Activated CD8-positive, alpha-beta memory T cell treated with anti-CD3 and anti-CD28 coated beads for 48 hours (primary cell): ENCODE data around the gene FES.
"Not testable (repeated sequence)": the region's sequence is repeated elsewhere in the genome, so short reads cannot be mapped to it uniquely, and the experiment has no call there.

Experiments used
- DNase-seq, 3 experiments: peaks; one replicate each; pipeline ENCODE4 v3.0.0-alpha.2; 2020; ENCODE audit warnings: low read depth in 2 of 3, low spot score in 2 of 3

Gene FES

DNA sequence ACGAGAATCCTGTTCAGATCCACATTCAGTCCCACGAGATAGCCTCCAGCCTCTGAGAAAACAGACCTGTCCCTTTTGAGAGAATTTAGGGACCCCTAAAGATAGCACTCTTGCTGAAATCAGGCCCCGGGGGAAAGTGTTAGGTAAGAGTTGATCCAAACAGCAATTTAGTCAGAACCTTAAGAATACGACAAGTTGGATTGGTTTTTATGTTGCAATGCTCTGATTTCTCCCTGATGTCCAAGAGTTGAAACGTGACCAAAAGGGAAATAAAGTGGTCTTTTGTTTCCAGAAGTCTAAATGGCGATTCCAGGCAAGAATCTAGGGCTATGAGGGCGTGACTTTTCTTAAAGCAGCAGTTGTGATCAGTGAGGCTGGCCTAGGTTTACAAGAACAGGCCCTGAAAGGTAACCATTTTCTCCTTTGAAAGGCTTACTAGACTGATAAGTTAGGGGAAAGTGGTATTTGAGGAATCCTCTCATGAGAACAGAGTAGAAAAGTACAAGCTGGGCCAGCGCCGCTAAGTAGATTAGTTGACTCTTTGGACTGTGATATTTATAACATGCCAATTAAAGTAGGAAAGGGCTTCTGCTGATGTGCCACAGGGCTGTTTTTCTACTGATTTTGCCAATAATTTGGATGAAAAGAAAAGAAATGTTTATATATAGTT is 23.7 kb downstream of the FES start:
- no peak for DNase-seq

- DNase-seq: not testable (repeated sequence)
Measured at GRCh38 chr15:90909449-90909848, 25.1 kb downstream of the FES start.

DNA sequence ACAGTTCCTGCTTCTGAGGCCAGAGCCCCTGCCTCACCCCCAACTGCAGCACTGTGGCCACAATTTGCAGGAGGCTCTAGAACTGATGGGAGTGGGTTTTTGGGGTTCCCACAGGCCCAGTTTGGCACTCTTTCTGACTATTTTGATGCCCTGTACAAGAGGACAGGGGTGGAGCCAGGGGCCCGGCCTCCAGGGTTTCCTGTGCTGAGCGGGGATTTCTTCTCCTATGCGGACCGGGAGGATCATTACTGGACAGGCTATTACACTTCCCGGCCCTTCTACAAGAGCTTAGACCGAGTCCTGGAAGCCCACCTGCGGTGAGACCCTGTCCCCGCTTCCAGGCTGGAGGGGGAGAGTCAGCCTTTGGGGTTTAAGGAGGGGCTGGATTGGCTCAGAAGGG is 25.7 kb downstream of the FES start:
- DNase-seq: no peak

DNA sequence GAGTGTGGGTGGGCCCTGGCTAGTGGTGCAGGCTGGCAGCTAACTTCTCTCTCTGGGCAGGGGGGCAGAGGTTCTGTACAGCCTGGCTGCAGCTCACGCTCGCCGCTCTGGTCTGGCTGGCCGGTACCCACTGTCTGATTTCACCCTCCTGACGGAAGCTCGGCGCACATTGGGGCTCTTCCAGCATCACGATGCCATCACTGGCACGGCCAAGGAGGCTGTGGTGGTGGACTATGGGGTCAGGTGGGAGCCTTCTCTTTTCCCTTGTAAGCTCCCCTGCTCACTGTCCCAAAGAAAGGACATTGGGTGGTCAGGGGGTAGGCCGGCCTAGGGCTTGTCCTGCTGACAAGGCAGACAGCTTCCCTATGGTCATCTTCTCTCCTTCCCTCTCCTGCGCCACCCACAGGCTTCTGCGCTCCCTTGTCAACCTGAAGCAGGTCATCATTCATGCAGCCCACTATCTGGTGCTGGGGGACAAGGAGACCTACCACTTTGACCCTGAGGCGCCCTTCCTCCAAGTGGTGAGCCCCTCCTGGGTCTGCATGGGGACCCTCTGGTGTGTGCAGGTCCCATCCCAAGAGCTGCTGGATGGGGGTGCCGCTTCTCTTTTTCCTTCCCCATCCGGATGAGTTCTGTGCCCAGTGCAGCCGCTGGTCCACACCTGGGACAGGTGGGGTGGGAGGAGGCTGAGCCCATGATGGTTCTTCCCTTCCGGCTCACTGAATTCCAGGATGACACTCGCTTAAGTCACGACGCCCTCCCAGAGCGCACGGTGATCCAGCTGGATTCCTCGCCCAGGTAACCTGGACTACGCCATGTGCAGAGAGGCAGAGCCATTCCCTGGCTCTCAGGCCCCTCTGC is 26.4 kb downstream of the FES start:
- DNase-seq: no peak

DNA sequence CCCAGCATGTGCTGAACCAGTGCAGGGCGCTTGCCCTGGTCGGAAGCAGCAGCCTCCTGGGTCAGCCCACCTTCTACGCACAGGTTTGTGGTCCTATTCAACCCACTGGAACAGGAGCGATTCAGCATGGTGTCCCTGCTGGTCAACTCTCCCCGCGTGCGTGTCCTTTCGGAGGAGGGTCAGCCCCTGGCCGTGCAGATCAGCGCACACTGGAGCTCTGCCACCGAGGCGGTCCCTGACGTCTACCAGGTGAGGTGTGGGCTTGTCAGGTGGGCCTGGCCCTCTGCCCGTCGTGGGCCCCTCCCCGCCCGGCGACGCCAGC is 27.0 kb downstream of the FES start:
- no peak for DNase-seq

DNA sequence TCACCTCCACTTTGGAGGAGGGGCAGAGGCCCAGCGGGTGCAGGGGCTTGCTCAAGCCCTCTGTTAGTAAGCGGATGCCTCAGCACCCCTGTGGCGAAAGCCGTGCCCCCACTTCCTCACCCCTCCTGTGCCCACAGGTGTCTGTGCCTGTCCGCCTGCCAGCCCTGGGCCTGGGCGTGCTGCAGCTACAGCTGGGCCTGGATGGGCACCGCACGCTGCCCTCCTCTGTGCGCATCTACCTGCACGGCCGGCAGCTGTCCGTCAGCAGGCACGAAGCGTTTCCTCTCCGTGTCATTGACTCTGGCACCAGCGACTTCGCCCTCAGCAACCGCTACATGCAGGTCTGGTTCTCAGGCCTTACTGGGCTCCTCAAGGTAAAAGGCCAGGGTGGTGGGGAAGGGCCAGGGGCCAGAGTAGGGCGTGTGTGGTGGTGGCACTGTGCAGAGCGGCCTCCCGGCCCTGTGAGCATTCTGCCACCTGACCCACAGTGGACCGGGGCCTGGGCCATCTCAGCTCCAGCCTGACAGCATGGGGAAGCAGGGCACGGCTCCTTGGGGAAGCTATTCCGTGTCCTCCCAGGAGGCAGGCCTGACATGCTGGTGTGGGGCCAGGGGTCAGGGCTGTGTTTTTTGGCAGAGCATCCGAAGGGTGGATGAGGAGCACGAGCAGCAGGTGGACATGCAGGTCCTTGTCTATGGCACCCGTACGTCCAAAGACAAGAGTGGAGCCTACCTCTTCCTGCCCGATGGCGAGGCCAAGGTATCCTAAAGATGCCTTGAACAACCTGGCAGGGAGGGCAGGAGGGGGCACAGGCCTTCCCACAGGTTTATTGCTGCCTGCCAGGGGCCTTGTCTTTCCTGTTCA is 27.8 kb downstream of the FES start:
- DNase-seq: no peak

- no peak for DNase-seq
Measured at GRCh38 chr15:90912770-90913075, 28.4 kb downstream of the FES start.

DNA sequence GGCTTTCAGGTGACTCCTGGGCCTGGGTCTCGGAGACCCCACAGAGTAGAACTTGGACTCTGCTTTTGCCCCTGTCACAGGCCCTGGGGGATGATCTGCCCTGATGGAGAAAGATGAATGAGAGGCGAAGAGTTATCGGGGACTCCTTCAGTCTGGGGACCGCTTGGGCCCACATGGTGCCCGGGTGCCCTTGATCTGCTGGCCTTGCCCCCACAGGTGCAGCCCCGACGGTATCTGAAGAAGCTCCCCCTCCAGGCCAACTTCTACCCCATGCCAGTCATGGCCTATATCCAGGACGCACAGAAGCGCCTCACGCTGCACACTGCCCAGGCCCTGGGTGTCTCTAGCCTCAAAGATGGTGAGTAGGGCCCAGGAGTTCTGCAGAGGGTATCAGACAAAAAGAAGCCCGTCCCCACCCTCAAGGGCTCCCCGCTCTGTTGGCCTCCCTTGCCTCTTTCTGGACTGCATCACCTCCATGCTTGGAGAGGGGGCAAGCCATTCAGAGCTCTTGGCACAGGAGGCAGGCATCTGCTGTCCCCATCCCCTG is 29.2 kb downstream of the FES start:
- DNase-seq: no peak

DNA sequence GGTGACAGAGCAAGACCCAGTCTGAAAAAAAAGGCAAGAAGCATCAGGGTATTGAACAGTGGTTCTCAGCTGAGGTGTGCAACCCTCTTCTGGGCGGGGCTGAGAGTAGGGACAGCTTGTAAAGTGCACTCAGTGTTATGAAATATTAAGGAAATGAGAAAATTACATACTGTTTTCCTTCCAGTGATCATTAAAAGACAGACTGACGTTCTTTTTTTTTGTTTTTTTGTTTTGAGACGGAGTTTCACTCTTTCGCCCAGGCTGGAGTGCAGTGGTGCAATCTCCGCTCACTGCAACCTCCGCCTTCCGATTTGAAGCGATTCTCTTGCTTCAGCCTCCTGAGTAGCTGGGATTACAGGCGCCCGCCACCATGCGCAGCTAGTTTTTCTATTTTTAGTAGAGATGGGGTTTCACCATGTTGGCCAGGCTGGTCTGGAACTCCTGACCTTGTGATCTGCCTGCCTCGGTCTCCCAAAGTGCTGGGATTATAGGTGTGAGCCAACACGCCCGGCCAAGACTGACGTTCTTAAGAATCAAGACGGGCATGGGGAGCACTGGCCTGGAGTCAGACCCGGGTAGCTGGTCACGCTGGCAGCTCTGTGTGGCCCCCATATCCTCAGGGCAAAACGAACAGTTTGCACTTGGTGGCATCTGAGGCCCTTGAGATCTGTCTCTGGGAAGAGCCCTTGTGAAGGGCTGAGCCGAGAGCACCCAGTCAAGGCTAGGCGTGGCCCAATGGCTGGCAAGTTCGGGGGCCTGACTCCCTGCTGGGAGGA is 30.2 kb downstream of the FES start:
- DNase-seq: no peak

DNA sequence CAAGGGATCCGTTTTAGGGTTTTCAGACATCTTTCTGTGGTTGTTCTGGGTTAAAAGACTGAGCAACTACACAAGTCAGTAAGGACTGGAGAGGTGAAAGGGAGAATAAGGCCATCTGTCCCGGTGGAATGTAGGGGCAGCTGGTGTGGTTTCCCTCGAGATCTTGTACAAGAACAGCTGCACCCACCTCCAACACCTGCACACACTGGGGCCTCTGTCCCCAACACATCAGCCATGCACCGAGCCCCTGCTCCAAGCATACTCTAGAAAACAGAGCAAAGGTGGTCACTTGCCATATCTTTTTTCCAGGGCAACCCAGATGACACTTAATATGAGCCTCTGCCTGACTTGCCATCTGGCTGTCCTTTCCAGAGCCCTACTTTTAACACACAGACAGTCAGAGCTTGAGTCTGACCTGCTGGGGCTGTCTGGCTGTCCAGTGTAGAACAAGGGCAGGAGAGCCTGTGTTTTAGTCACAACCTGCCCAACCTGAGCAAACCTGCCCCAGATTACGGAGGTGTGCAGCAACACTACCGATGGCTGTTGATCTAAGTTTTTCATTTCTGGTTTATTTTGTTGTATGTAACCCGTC is 31.0 kb downstream of the FES start:
- no peak for DNase-seq

DNA sequence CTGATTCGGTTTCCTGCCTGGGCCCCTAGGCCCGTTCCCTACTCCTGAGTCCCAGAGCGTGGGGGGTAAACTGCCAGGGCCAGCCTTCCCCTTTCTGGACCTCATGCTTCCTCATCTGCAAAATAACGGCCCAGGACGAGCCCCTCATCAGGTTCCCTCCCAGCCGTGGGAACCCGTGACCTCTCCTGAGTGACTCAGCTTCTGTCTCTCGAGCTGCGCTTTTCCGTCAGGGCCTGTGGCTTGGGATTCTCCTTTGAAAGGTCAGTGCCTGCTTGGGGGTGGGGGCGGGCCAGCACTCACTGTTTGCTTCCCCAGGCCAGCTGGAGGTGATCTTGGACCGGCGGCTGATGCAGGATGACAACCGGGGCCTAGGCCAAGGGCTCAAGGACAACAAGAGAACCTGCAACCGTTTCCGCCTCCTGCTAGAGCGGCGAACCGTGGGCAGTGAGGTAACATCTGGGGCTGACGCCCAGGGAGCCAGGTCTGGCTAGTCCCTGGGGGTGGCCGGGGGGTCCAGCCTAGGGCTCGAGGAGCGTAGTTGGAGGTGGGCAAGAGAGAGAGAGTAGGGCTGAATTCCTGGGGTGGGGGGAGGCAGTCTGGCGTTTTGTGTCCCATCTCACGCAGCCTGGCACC is 31.6 kb downstream of the FES start:
- no peak for DNase-seq

- DNase-seq: no peak
Measured at GRCh38 chr15:90916461-90916860, 32.2 kb downstream of the FES start.

DNA sequence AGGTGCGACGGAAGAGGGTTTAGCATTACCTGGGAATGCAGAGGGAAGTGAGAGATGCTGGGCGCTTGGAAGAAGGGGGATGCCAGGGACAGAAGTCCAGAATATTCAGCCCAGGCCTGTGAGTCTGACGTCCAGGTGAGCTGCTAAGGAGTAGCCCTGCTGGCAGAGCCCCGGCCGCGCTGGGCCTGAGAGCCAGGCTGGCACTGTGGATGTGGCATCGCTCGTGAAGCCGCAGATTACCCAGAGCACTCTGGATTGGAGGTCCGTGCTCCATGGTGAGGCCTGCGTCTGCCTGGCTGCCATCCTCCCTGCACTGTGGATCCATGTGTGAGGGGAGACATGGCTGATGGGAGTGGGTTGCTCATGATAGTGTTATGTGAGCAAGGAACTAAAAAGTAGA is 33.3 kb downstream of the FES start:
- DNase-seq: no peak

GRCh38 chr15:90918034-90918788 is 33.9 kb downstream of the FES start:
- no peak for DNase-seq

- no peak for DNase-seq
Measured at GRCh38 chr15:90918835-90919234, 34.5 kb downstream of the FES start.

GRCh38 chr15:90921887-90922286 is 37.6 kb downstream of the FES start:
- no peak for DNase-seq

- not testable (repeated sequence) for DNase-seq
Measured at GRCh38 chr15:90922712-90923322, 38.5 kb downstream of the FES start.

DNA sequence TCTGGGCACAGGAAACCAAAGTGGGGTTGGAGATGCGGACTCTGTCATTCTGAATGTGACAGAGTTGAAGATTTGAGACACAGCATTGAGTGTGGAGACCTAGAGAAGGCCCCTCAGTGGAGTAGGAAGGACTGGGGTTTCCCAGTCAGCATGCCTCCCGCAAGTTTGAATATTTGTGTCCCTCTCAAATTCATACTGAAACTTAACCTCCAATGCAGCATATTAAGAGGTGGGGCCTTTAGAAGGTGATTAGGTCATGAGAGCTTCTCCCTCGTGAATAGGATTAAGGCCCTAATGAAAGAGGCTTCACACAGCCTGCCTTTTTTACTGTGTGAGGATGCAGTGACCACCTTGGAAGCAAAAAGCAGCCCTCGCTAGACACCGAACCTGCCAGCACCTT is 40.1 kb downstream of the FES start:
- no peak for DNase-seq

GRCh38 chr15:90926766-90927165 is 42.5 kb downstream of the FES start:
- DNase-seq: not testable (repeated sequence)
